Muscle of leg (tissue), 11 donors: ENCODE data around the gene DHX8. TPM values are rescaled to one million over a fixed set of nuclear protein-coding genes. Genes with fewer than 3 reads are reported as not detected.
"Not testable (repeated sequence)": the region's sequence is repeated elsewhere in the genome, so short reads cannot be mapped to it uniquely, and the experiment has no call there.

Experiments used
- DNase-seq: peaks from one replicate; pipeline ENCODE4 v3.0.0; 2013
- H3K27ac ChIP-seq: one replicate; pipeline ENCODE4 v1.5.1; 2013; ENCODE audit warnings: mild to moderate bottlenecking, low read length, control low read depth
- H3K27me3 ChIP-seq: one replicate; pipeline ENCODE4 v1.6.1; 2013; ENCODE audit warnings: low read length; ENCODE audit not compliant: control insufficient read depth, insufficient read depth
- H3K36me3 ChIP-seq: one replicate; pipeline ENCODE4 v1.6.1; 2013; ENCODE audit warnings: low read length; ENCODE audit not compliant: control insufficient read depth, insufficient read depth
- H3K4me1 ChIP-seq: one replicate; pipeline ENCODE4 v1.6.1; 2013; ENCODE audit warnings: low read length; ENCODE audit not compliant: control insufficient read depth, insufficient read depth
- H3K4me3 ChIP-seq: one replicate; pipeline ENCODE4 v1.5.1; 2013; ENCODE audit warnings: low read length, control low read depth
- H3K9me3 ChIP-seq: replicated peaks from 2 replicates; pipeline ENCODE4 v1.6.1; 2013; ENCODE audit warnings: low read depth, low read length; ENCODE audit not compliant: control insufficient read depth
- WGBS: methylation state at CpG from one replicate; pipeline ENCODE4 v1.1.5; 2013; ENCODE audit warnings: missing lambda C conversion rate; ENCODE audit not compliant: insufficient coverage; 5-methylcytosine and 5-hydroxymethylcytosine counted together
- polyA plus RNA-seq, 8 donors: library from polyadenylated mRNA; unstranded; fragments of 120-200 nt; gene quantifications; one replicate each; pipeline versions ENCODE4 v1.2.1 to v1.2.3, GENCODE V29; 2013; ENCODE audit warnings: inconsistent platforms in 1 of 8, low replicate concordance in 1 of 8; ENCODE audit not compliant: insufficient read length in 8 of 8, insufficient read depth in 1 of 8
- total RNA-seq: library from RNA; stranded (reverse); fragments of 120-200 nt; gene quantifications from one replicate; pipeline ENCODE4 v1.2.4, GENCODE V29; 2013

The DHX8 gene
- total and polyA plus RNA-seq, 9 donors, result 23.1 to 30.9 (median 25.8) TPM

GRCh38 chr17:43471585-43472160 lies 12.1 kb upstream of the DHX8 start:
- Histone ChIP-seq H3K27me3 (no peaks in the 10 kb centered on the region), H3K36me3 (no peaks in the 10 kb centered on the region), H3K4me3 (no peak overlapping the region), H3K4me1 (peaks cover 19% of the 10 kb centered on the region), H3K9me3 (no peaks in the 10 kb centered on the region), H3K27ac (no peak overlapping the region)
- DNase-seq, result no peak
- WGBS, result no CpG with 5 or more reads among the region's 2 CpGs

GRCh38 chr17:43475494-43476089 lies 8.2 kb upstream of the DHX8 start:
- Histone ChIP-seq H3K27ac (no peak overlapping the region), H3K36me3 (no peaks in the 10 kb centered on the region)
- 85% methylated on average over 8 of the region's 11 CpGs for WGBS

GRCh38 chr17:43476306-43476705 lies 7.5 kb upstream of the DHX8 start:
- not testable (repeated sequence) for DNase-seq, H3K27ac ChIP-seq, H3K36me3 ChIP-seq, H3K27me3 ChIP-seq, H3K4me3 ChIP-seq, H3K4me1 ChIP-seq, H3K9me3 ChIP-seq
- WGBS, result 79% methylated on average over 7 of the region's 9 CpGs

More at GRCh38 chr17:43475494-43476089, 8.2 kb upstream of the DHX8 start:
- no peaks in the 10 kb centered on the region for H3K27me3 ChIP-seq
- H3K4me1 ChIP-seq, result no peaks in the 10 kb centered on the region
- no peak overlapping the region for H3K4me3 ChIP-seq
- no peak for DNase-seq
- no peaks in the 10 kb centered on the region for H3K9me3 ChIP-seq

GRCh38 chr17:43477832-43478634 lies 5.7 kb upstream of the DHX8 start:
- 22% methylated on average over 3 of the region's 9 CpGs for WGBS
- Histone ChIP-seq H3K4me1 (peaks cover under 1% of the 10 kb centered on the region), H3K9me3 (no peaks in the 10 kb centered on the region), H3K27me3 (no peaks in the 10 kb centered on the region), H3K36me3 (no peaks in the 10 kb centered on the region), H3K27ac (peak overlapping the region; percentile 7), H3K4me3 (no peak overlapping the region)
- DNase-seq, result peak; percentile 28

- DNase-seq, result peak; percentile 63
Observed at GRCh38 chr17:43479948-43480347, 3.8 kb upstream of the DHX8 start.

GRCh38 chr17:43482103-43483012 lies 1.4 kb upstream of the DHX8 start:
- H3K27ac ChIP-seq, result no peak overlapping the region
- 83% methylated on average over 7 of the region's 11 CpGs for WGBS

More at GRCh38 chr17:43479948-43480347, 3.8 kb upstream of the DHX8 start:
- Histone ChIP-seq H3K27me3 (no peaks in the 10 kb centered on the region), H3K36me3 (no peaks in the 10 kb centered on the region), H3K4me3 (no peak overlapping the region), H3K9me3 (no peaks in the 10 kb centered on the region), H3K27ac (no peak overlapping the region), H3K4me1 (peaks cover 11% of the 10 kb centered on the region)
- WGBS, result 78% methylated on average over 1 of the region's 3 CpGs

GRCh38 chr17:43490621-43491020 lies 6.8 kb downstream of the DHX8 start:
- DNase-seq, result no peak
- H3K27ac ChIP-seq, result no peak overlapping the region
- 92% methylated on average over 2 of the region's 5 CpGs for whole genome bisulfite sequencing
- no peaks in the 10 kb centered on the region for H3K27me3 ChIP-seq
- no peaks in the 10 kb centered on the region for H3K9me3 ChIP-seq
- peaks cover 38% of the 10 kb centered on the region for H3K36me3 ChIP-seq
- H3K4me3 ChIP-seq, result no peak overlapping the region
- H3K4me1 ChIP-seq, result peaks cover 3% of the 10 kb centered on the region

More at GRCh38 chr17:43482103-43483012, 1.4 kb upstream of the DHX8 start:
- Histone ChIP-seq H3K9me3 (no peaks in the 10 kb centered on the region), H3K4me1 (peaks cover 20% of the 10 kb centered on the region), H3K36me3 (no peaks in the 10 kb centered on the region), H3K4me3 (no peak overlapping the region), H3K27me3 (no peaks in the 10 kb centered on the region)
- no peak for DNase-seq

- H3K27me3 ChIP-seq, H3K4me1 ChIP-seq, H3K4me3 ChIP-seq, H3K27ac ChIP-seq, H3K9me3 ChIP-seq, DNase-seq: not testable (repeated sequence)
- WGBS, result no CpG with 5 or more reads among the region's 7 CpGs
- H3K36me3 ChIP-seq, result peaks cover 68% of the 10 kb centered on the region
Observed at GRCh38 chr17:43509440-43509839, 25.7 kb downstream of the DHX8 start.

GRCh38 chr17:43511199-43511598 lies 27.4 kb downstream of the DHX8 start:
- H3K36me3 ChIP-seq, result peaks cover 60% of the 10 kb centered on the region
- not testable (repeated sequence) for H3K9me3 ChIP-seq, H3K27ac ChIP-seq, H3K27me3 ChIP-seq, H3K4me1 ChIP-seq, H3K4me3 ChIP-seq, DNase-seq
- WGBS, result 90% methylated on average over 2 of the region's 3 CpGs
